ENCODE measurements around the gene SLC38A7. TPM values are rescaled to one million over a fixed set of nuclear protein-coding genes. Genes with fewer than 3 reads are reported as not detected.
"Not testable (repeated sequence)": the region's sequence is repeated elsewhere in the genome, so short reads cannot be mapped to it uniquely, and the experiment has no call there.

SLC38A7 gene
- total RNA-seq, 2 donors from 2014 or later = 6.3 to 7.3 TPM

DNA sequence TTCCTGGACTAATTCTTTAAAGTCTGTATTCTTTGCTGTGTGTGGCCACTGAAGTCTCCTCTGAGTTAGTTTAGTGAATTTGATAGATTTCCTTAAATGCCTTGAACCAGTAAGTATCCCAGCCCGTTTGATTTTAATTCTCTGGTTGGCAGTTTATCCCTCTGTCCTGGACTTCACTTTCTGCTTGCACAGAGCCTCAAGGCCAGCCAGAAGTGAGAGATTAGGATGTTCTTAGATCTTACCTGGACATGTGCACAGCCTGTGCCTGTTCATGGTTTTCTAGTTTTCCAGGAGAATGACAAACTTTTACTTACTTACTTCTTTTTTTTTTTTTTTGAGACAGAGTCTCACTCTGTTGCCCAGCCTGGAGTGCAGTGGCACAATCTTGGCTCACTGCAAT lies 10.8 kb upstream of the SLC38A7 start:
- TF ChIP-seq, protein P1, sequence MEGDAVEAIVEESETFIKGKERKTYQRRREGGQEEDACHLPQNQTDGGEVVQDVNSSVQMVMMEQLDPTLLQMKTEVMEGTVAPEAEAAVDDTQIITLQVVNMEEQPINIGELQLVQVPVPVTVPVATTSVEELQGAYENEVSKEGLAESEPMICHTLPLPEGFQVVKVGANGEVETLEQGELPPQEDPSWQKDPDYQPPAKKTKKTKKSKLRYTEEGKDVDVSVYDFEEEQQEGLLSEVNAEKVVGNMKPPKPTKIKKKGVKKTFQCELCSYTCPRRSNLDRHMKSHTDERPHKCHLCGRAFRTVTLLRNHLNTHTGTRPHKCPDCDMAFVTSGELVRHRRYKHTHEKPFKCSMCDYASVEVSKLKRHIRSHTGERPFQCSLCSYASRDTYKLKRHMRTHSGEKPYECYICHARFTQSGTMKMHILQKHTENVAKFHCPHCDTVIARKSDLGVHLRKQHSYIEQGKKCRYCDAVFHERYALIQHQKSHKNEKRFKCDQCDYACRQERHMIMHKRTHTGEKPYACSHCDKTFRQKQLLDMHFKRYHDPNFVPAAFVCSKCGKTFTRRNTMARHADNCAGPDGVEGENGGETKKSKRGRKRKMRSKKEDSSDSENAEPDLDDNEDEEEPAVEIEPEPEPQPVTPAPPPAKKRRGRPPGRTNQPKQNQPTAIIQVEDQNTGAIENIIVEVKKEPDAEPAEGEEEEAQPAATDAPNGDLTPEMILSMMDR (IDR thresholded peaks at IDR 0.05) = no peak
- TF ChIP-seq POLR2A (IDR thresholded peaks at IDR 0.05) = no peak
- intact Hi-C loops (cut with DNase I) = no loop called here
- no peak for ATAC-seq

DNA sequence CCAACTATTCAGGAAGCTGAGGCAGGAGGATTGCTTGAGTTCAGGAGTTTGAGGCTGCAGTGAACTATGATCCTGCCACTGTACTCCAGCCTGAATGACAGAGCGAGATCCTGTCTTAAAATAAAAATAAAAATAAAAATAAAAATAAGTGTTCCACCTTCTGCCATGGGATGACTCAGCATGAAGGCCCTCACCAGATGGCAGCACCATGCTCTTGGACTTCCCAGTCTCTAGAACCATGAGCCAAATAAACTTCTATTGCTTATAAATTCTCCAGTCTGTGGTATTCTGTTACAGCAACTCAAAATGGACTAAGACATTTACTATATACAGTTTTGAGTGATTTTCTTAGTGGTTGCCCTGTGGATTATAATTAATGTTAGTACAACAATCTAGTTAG lies 7.9 kb upstream of the SLC38A7 start:
- no peak for ATAC-seq
- WGBS, 2 donors = 85 to 100% methylated on average over 1 of the region's 1 CpG
- intact Hi-C loops (cut with DNase I) = no loop called here
- no peak for TF ChIP-seq POLR2A (IDR thresholded peaks at IDR 0.05)
- TF ChIP-seq, protein P1 (IDR thresholded peaks at IDR 0.05) = no peak
- H3K4me1 ChIP-seq = no peaks in the 10 kb centered on the region
- H3K36me3 ChIP-seq (replicated peaks in 1 of 2; ENCODE audit: insufficient read depth in 1 of 2, low read depth in 2 of 2) = no peaks in the 10 kb centered on the region
- no peak overlapping the region for H3K27ac ChIP-seq
- no peaks in the 10 kb centered on the region for H3K9me3 ChIP-seq
- no peaks in the 10 kb centered on the region for H3K27me3 ChIP-seq
- no peak overlapping the region for H3K4me3 ChIP-seq
- DNase-seq = no peak

More for the DNA sequence above, 10.8 kb upstream of the SLC38A7 start:
- Histone ChIP-seq H3K4me1 (peaks cover 8% of the 10 kb centered on the region), H3K27ac (no peak overlapping the region), H3K36me3 (replicated peaks in 1 of 2; ENCODE audit: insufficient read depth in 1 of 2, low read depth in 2 of 2) (no peaks in the 10 kb centered on the region), H3K9me3 (no peaks in the 10 kb centered on the region), H3K27me3 (no peaks in the 10 kb centered on the region), H3K4me3 (no peak overlapping the region)
- WGBS, 2 donors = 27 to 29% methylated on average over 1 of the region's 1 CpG
- no peak for DNase-seq

DNA sequence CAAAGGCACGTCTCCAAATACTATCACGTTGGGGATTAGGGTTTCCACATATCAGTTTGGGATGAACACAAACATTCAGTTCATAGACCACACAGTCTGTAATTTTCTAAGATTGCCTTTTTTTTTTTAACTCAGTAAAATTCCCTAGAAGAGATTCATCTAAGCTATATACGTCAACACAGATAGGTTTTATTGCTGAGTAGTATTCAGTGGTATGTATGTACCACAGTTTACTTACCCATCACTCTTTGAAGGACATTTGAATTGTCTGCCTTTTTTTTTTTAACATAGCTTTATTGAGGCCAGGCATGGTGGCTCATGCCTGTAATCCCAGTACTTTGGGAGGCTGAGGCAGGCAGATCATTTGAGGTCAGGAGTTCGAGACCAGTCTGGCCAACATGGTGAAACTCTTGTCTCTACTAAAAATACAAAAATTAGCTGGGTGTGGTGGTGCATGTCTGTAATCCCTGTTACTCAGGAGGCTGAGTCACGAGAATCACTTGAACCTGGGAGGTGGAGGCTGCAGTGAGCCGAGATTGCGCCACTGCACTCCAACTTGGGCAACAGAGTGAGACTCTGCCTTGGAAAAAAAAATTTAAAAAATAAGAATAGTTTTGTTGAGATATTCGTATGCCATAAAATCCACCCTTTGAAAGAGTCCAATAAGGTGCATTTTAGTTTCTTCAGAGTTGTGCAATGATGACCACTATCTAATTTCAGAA lies 2.6 kb upstream of the SLC38A7 start:
- H3K9me3 ChIP-seq; ATAC-seq; H3K4me3 ChIP-seq; DNase-seq; intact Hi-C loops (cut with DNase I); H3K27me3 ChIP-seq; H3K27ac ChIP-seq; H3K36me3 ChIP-seq (replicated peaks in 1 of 2; ENCODE audit: insufficient read depth in 1 of 2, low read depth in 2 of 2): not testable (repeated sequence)
- peaks cover 15% of the 10 kb centered on the region for H3K4me1 ChIP-seq
- WGBS, 2 donors = 64 to 69% methylated on average over 8 of the region's 8 CpGs

DNA sequence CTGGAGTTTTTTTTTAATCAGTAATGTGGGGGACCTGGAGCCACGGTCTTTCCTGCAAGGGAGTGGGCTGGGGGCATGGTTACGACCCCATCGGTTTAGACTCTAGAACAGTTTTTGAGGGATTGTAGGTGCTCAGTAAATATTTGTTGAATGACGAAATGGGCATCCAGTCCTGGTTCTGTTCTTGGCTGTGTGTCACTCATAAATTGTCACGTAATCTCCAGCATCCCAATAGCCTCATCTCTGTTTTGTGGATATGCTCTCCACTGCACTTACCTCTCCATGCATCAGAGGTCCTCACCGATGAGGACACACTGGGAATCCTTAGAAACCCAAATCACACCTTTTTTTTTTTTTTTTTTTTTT lies 497 bp upstream of the SLC38A7 start:
- 76 to 79% methylated on average over 6 of the region's 6 CpGs for WGBS, 2 donors
- intact Hi-C loops (cut with DNase I) = no loop called here
- no peak for TF ChIP-seq POLR2A (IDR thresholded peaks at IDR 0.05)
- TF ChIP-seq, protein P1 (IDR thresholded peaks at IDR 0.05) = no peak
- H3K4me1 ChIP-seq = peaks cover 15% of the 10 kb centered on the region
- H3K27me3 ChIP-seq = no peaks in the 10 kb centered on the region
- DNase-seq = no peak
- H3K4me3 ChIP-seq = no peak overlapping the region
- ATAC-seq = no peak
- no peak overlapping the region for H3K27ac ChIP-seq
- no peaks in the 10 kb centered on the region for H3K9me3 ChIP-seq
- H3K36me3 ChIP-seq (replicated peaks in 1 of 2; ENCODE audit: insufficient read depth in 1 of 2, low read depth in 2 of 2) = no peaks in the 10 kb centered on the region

DNA sequence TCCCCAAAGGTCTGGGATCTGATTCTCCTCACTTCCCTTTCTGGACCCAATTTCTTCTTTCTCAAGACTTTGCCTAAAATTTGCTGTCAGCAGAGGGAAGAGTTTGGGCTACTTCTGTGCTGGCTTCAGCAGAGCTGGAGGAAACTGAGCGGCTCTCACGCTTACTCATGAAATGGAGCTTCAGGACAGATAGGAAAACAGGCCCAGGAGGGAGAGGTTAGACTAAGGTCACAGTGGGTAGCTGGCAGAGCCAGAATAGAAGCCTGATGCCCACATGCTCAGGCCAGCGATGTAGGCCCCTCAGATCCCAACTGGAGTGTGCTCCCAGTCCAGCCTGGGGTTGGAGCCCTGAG lies 593 bp downstream of the SLC38A7 start:
- no peaks in the 10 kb centered on the region for H3K27me3 ChIP-seq
- intact Hi-C loops (cut with DNase I) = no loop called here
- TF ChIP-seq, protein P1 (IDR thresholded peaks at IDR 0.05) = no peak
- TF ChIP-seq POLR2A (IDR thresholded peaks at IDR 0.05) = no peak
- peak overlapping the region in 3 of 4 donors; percentile 22 to 51 (median 49) for H3K27ac ChIP-seq
- peak in 1 of 4 donors; percentile 8 for DNase-seq
- 6 to 7% methylated on average over 3 of the region's 3 CpGs for WGBS, 2 donors
- no peak for ATAC-seq
- H3K4me3 ChIP-seq = peak overlapping the region; percentile 40 to 59
- peaks cover 15% of the 10 kb centered on the region for H3K4me1 ChIP-seq
- H3K36me3 ChIP-seq (replicated peaks in 1 of 2; ENCODE audit: insufficient read depth in 1 of 2, low read depth in 2 of 2) = no peaks in the 10 kb centered on the region
- H3K9me3 ChIP-seq = no peaks in the 10 kb centered on the region

All from body of pancreas (tissue), 4 donors.